Immature natural killer cell (primary cell): ENCODE data around the gene LGALS9. TPM values are rescaled to one million over a fixed set of nuclear protein-coding genes. Genes with fewer than 3 reads are reported as not detected.
"Not testable (repeated sequence)": the region's sequence is repeated elsewhere in the genome, so short reads cannot be mapped to it uniquely, and the experiment has no call there.

Source experiments
- DNase-seq, 3 donors: peaks; one replicate each; pipeline ENCODE4 v3.0.0; 2022; ENCODE audit warnings: mixed read lengths in 1 of 3
- H3K27ac Mint-ChIP-seq, 6 donors: one replicate each; pipeline ENCODE4 v1.8.0; 2020; ENCODE audit warnings: mixed read lengths in 6 of 6, mild to moderate bottlenecking in 5 of 6, inconsistent platforms in 4 of 6, moderate library complexity in 3 of 6
- H3K27me3 Mint-ChIP-seq, 3 donors: one replicate each; pipeline ENCODE4 v1.8.0; 2020 to 2021; ENCODE audit warnings: low read depth in 3 of 3, mild to moderate bottlenecking in 3 of 3, mixed read lengths in 3 of 3, moderate library complexity in 3 of 3, inconsistent platforms in 1 of 3
- H3K36me3 Mint-ChIP-seq, 3 donors: one replicate each; pipeline ENCODE4 v1.8.0; 2020; ENCODE audit warnings: mixed read lengths in 3 of 3, inconsistent platforms in 2 of 3, mild to moderate bottlenecking in 2 of 3
- H3K4me1 Mint-ChIP-seq, 2 donors: one replicate each; pipeline ENCODE4 v1.8.0; 2020; ENCODE audit warnings: inconsistent platforms in 2 of 2, mild to moderate bottlenecking in 2 of 2, mixed read lengths in 2 of 2, moderate library complexity in 1 of 2
- H3K4me3 Mint-ChIP-seq, 5 donors: one replicate each; pipeline ENCODE4 v1.8.0; 2020; ENCODE audit warnings: mild to moderate bottlenecking in 5 of 5, mixed read lengths in 5 of 5, inconsistent platforms in 3 of 5, moderate library complexity in 3 of 5
- H3K9me3 Mint-ChIP-seq, 6 donors: one replicate each; pipeline ENCODE4 v1.8.0; 2020; ENCODE audit warnings: mild to moderate bottlenecking in 6 of 6, mixed read lengths in 6 of 6, inconsistent platforms in 4 of 6, moderate library complexity in 3 of 6
- polyA plus RNA-seq, 3 donors: library from polyadenylated mRNA; unstranded; fragments of 300-500 nt; fragmentation: Illumina TruSeq; gene quantifications; one replicate each; pipeline ENCODE4 v1.2.3, GENCODE V29; 2021

The LGALS9 gene
- polyA plus RNA-seq, 3 donors from 2014 or later = 32.8 to 46.5 (median 36.2) TPM

DNA sequence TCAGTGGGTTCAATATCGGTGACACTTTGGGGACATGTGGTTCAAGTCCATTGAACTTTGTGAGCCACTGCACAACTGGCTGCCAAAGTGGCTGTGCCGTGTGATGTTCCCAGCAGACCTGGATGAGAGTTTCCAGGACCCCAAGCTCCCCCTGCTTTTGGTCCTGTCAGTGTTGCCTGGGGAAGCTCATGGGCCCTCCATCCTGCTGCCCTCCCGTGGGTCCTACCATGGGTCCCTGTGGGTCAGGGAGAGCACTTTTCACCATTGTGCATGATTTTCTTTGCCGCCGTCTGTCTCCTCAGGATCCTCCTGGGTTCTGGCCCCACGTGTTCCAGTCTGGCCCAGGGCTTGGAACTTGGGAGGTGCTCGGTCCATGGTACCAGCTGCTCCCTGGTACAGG lies 38.1 kb downstream of the LGALS9 start:
- H3K36me3 Mint-ChIP-seq = no peaks in the 10 kb centered on the region
- peaks cover 0 to 4% (median 0%) of the 10 kb centered on the region in 3 donors for H3K27me3 Mint-ChIP-seq
- DNase-seq = no peak
- no peak overlapping the region for H3K4me3 Mint-ChIP-seq
- H3K27ac Mint-ChIP-seq = no peak overlapping the region
- no peaks in the 10 kb centered on the region for H3K4me1 Mint-ChIP-seq
- H3K9me3 Mint-ChIP-seq = peaks cover 0 to 1% (median 0%) of the 10 kb centered on the region in 6 donors

- no peak for DNase-seq
- H3K9me3 Mint-ChIP-seq = peaks cover 0 to 1% (median 0%) of the 10 kb centered on the region in 6 donors
- H3K4me3 Mint-ChIP-seq = no peak overlapping the region
- H3K36me3 Mint-ChIP-seq = no peaks in the 10 kb centered on the region
- peaks cover 0 to 4% (median 0%) of the 10 kb centered on the region in 3 donors for H3K27me3 Mint-ChIP-seq
- H3K27ac Mint-ChIP-seq = no peak overlapping the region
- no peaks in the 10 kb centered on the region for H3K4me1 Mint-ChIP-seq
Observed at GRCh38 chr17:27669850-27670249, 38.9 kb downstream of the LGALS9 start.

- peaks cover 0 to 4% (median 0%) of the 10 kb centered on the region in 3 donors for H3K27me3 Mint-ChIP-seq
Observed at GRCh38 chr17:27670791-27671590, 40.0 kb downstream of the LGALS9 start.

DNA sequence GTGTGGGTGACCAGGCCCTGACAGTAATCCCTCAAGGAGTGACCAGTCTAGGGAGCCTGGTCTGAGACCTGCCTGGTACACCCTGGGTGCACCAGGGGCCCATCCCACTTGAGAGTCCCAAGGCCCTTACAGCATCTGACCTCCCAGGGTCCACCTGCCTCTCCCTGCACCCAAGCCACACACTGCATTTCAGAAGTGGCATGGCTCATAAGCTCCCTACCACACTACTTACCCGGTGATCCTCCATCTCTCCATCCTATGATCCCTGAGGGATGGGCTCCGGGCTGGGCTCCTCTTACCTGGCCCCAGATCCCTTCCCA lies 40.6 kb downstream of the LGALS9 start:
- peaks cover 0 to 4% (median 0%) of the 10 kb centered on the region in 3 donors for H3K27me3 Mint-ChIP-seq
- H3K4me3 Mint-ChIP-seq = no peak overlapping the region
- H3K36me3 Mint-ChIP-seq = no peaks in the 10 kb centered on the region
- no peaks in the 10 kb centered on the region for H3K9me3 Mint-ChIP-seq
- no peak overlapping the region for H3K27ac Mint-ChIP-seq
- no peak for DNase-seq
- H3K4me1 Mint-ChIP-seq = no peaks in the 10 kb centered on the region

More at GRCh38 chr17:27670791-27671590, 40.0 kb downstream of the LGALS9 start:
- Mint-ChIP-seq H3K4me1 (no peaks in the 10 kb centered on the region), H3K27ac (no peak overlapping the region), H3K4me3 (no peak overlapping the region), H3K36me3 (no peaks in the 10 kb centered on the region), H3K9me3 (no peaks in the 10 kb centered on the region)
- no peak for DNase-seq

GRCh38 chr17:27671977-27672480 lies 41.0 kb downstream of the LGALS9 start:
- DNase-seq, H3K4me3 Mint-ChIP-seq, H3K9me3 Mint-ChIP-seq, H3K4me1 Mint-ChIP-seq, H3K27me3 Mint-ChIP-seq, H3K36me3 Mint-ChIP-seq, H3K27ac Mint-ChIP-seq: not testable (repeated sequence)

- Mint-ChIP-seq H3K4me1 (no peaks in the 10 kb centered on the region), H3K27me3 (peaks cover 1 to 5% (median 2%) of the 10 kb centered on the region in 3 donors), H3K4me3 (no peak overlapping the region), H3K27ac (no peak overlapping the region), H3K36me3 (no peaks in the 10 kb centered on the region), H3K9me3 (no peaks in the 10 kb centered on the region)
- DNase-seq = no peak
Observed at GRCh38 chr17:27674335-27674734, 43.3 kb downstream of the LGALS9 start.

DNA sequence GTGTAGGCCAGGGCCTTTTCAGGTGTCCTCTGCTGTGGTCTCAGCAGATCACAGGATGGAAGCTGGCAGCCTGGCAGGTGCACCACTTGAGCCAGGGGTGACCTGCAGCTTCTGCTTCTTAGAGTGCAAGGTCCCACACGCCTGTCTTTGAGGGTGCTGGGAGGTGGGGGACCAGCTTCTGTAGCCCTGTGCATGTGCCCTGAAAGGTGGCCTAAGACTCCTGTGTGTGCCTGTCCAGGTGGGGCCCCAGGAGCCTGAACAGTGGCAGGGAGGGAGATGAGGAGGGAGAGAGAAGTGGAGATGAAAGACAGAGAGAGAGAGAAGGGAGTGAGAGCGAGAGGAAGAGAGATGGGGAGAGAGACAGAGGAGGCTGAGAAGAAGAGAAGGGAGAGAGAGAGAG lies 46.2 kb downstream of the LGALS9 start:
- DNase-seq = no peak
- Mint-ChIP-seq H3K4me3 (no peak overlapping the region), H3K27me3 (peaks cover 4 to 9% (median 5%) of the 10 kb centered on the region in 3 donors), H3K27ac (no peak overlapping the region), H3K4me1 (no peaks in the 10 kb centered on the region), H3K36me3 (no peaks in the 10 kb centered on the region), H3K9me3 (no peaks in the 10 kb centered on the region)

DNA sequence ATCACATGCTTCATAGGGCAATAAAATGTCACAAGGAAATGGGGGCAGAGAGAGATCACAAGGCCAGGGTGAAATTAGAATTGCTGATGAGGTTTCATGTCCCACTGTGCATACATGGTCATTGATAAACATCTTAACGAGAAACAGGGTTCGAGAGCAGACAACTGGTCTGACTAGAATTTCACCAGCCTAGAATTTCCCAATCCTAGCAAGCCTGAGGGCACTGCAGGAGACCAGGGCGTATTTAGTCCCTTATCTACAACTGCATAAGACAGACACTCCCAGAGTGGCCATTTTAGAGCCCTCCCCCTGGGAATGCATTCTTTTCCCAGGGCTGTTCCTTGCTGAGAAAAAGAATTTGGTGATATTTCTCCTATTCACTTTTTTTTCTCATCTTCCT lies 55.3 kb downstream of the LGALS9 start:
- H3K4me3 Mint-ChIP-seq, DNase-seq, H3K27ac Mint-ChIP-seq, H3K4me1 Mint-ChIP-seq: not testable (repeated sequence)
- peaks cover 3 to 30% (median 14%) of the 10 kb centered on the region in 6 donors for H3K9me3 Mint-ChIP-seq
- H3K27me3 Mint-ChIP-seq = peaks cover 0 to 14% (median 12%) of the 10 kb centered on the region in 3 donors
- H3K36me3 Mint-ChIP-seq = peaks cover 0 to 14% (median 0%) of the 10 kb centered on the region in 3 donors

- peaks cover 4 to 13% (median 9%) of the 10 kb centered on the region in 3 donors for H3K36me3 Mint-ChIP-seq
- H3K4me1 Mint-ChIP-seq = no peaks in the 10 kb centered on the region
- no peak overlapping the region for H3K4me3 Mint-ChIP-seq
- H3K9me3 Mint-ChIP-seq = peaks cover 15 to 41% (median 31%) of the 10 kb centered on the region in 6 donors
- DNase-seq = no peak
- H3K27ac Mint-ChIP-seq = no peak overlapping the region
- H3K27me3 Mint-ChIP-seq = peaks cover 0 to 4% (median under 1%) of the 10 kb centered on the region in 3 donors
Observed at GRCh38 chr17:27690882-27691281, 59.9 kb downstream of the LGALS9 start.

DNA sequence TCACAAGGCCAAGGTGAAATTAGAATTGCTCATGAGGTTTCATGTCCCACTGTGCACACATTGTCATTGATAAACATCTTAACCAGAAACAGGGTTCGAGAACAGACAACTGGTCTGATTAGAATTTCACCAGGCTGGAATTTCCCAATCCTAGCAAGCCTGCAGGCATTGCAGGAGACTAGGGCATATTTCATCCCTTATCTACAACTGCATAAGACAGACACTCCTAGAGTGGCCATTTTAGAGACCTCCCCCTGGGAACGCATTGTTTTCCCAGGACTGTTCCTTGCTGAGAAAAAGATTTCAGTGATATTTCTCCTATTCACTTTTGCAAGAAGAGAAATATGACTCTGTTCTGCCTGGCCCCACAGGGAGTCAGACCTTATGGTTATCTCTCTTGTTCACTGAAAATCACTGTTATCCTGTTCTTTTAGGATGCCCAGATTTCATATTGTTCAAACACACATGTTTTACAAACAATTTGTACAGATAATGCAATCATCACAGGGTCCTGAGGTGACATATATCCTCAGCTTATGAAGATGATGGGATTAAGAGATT lies 64.3 kb downstream of the LGALS9 start:
- not testable (repeated sequence) for H3K4me1 Mint-ChIP-seq, DNase-seq, H3K4me3 Mint-ChIP-seq, H3K27me3 Mint-ChIP-seq, H3K27ac Mint-ChIP-seq, H3K36me3 Mint-ChIP-seq
- H3K9me3 Mint-ChIP-seq = peaks cover 13 to 37% (median 26%) of the 10 kb centered on the region in 6 donors

Other genes starting within 250 kb of the LGALS9 start
- gene KSR1, start 174.7 kb upstream of the LGALS9 start, polyA plus RNA-seq = 1 to 10 TPM; 1.8 to 5.6 (median 2.6) TPM
- gene NOS2, start 169.3 kb downstream of the LGALS9 start, polyA plus RNA-seq = not detected